Cardiac septum (tissue), 1 donor: ENCODE measurements around the gene LRRC49. TPM values are rescaled to one million over a fixed set of nuclear protein-coding genes. Genes with fewer than 3 reads are reported as not detected.
"Not testable (repeated sequence)": the region's sequence is repeated elsewhere in the genome, so short reads cannot be mapped to it uniquely, and the experiment has no call there.

Source experiments
- DNase-seq: peaks from one replicate; pipeline ENCODE4 v3.0.0-alpha.2; 2020; ENCODE audit warnings: low spot score
- intact Hi-C: fragments of 100-400 bp; cut with DNase I; formaldehyde crosslinking; loops from one replicate; pipeline ENCODE4 v1.14.0; 2022
- total RNA-seq: library from RNA; stranded (reverse); fragmentation: NEBNext Ultra II Directional; extraction: Animal tissue kit (Norgen Biotek cat#: 25700); gene quantifications from one replicate; pipeline ENCODE4 v1.2.1, GENCODE V29; 2021
- donor health status: DM: no; HTN: no; CAD: no.

LRRC49 gene
- total RNA-seq, 1 donor from 2014 or later = 83.2 TPM

GRCh38 chr15:70964058-70964457 is 71.4 kb downstream of the LRRC49 start:
- DNase-seq = no peak
- intact Hi-C loops = no loop called here

DNA sequence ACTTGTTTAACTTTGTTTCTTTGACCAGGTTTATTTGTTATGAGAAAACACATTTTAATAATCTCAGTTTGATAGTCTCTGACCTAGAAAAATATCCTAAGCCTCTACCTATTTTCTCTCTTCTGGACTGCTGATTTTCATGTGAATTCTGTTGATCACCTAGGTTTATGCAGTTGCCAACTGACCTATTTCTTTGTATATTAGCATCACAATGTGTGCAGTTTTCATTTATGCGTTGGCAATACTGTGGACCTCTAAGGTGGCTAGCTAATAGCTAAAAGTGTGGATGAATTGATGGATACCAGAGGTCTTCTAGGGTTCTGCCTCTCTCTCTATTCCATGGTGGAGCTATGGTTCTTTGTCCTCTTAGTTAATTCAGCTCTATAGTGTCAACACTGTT is 72.1 kb downstream of the LRRC49 start:
- intact Hi-C loops = no loop called here
- DNase-seq = no peak

DNA sequence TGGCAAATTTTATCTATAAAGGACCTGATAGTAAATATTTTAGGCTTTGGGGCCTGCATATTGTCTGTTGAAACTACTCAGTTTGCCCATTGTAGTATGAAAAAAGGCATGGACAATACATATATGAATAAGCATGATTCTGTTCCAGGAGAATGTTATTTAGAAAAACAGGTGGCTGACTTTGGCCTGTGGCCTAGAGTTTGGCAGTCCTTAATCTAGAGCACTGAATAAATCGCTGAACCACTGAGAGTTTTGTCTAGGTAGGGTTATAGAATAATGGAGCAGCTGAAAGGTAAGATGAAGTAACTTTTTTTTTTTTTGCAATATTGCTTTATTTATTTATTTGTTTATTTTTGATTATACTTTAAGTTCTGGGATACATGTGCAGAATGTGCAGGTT is 75.0 kb downstream of the LRRC49 start:
- DNase-seq = no peak
- intact Hi-C loops = no loop called here

GRCh38 chr15:70974004-70974832 is 81.6 kb downstream of the LRRC49 start:
- no peak for DNase-seq
- intact Hi-C loops = loop anchor here (10.0 kb wide), 1 partner anchor 131 kb away; no protein-coding TSS in a partner anchor

DNA sequence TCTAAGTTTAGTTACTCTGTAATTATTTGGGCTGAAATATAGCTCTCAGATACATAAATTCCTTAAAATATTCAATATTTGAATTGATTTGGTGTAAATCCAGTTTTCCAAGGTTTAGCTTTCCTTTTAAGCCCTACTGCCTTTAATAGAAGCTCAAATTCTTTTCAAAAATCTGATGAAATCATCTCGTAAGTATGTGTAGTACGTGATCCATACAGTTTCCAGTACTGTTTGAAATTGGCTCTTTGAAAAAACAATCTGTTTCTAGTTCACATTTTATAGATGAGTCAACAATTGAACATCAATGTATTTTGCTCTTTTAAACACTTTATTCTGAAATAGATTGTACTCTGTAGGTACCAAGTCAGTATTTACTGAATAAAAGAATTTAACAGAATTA is 84.2 kb downstream of the LRRC49 start:
- intact Hi-C loops = loop anchor here (10.0 kb wide), 1 partner anchor 128 kb away; no protein-coding TSS in a partner anchor
- DNase-seq = no peak

DNA sequence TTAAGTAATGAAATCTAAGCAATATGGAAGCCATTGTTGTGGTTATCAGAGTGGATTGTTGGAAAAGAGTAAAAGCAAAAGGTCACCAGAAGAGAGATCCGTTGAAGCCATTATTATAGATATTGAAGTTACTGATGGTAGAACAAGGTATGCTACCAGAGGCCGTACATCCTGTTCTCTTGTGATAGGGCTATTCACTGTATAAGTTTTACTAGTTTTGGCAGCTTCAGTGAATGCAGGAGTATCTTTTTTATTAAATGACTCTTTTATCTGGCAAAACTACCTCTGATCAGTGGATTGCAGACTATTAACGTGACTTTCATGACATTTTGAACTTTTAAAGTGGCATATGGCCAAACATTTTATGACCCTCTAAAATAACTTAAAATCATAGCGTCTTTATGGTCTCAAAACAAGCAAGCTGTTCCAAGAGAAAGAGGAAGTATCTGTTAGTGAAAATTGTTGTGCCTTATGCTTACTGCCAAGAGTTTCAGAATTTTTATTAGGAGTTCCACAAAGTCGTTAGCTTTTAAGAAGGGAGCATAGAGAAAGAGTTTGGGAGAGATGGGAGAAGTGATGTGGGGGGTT is 102.9 kb downstream of the LRRC49 start:
- intact Hi-C loops = no loop called here
- DNase-seq = no peak

DNA sequence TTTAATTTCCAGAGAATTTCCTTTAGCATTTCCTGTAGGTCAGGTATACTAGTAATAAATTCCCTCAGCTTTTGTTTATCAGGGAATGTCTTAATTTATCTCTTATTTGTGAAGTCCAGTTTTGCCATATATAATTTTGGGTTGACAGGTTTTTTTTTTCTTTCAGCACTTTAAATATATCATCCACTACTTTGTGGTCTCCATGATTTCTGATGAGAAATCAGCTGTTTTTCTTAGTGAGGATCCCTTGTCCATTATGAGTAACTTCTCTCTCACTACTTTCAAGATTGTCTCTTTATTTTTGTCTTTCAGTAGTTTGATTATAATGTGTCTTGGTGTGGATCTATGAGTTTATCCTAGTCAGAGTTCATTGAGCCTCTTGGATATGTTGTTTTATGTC is 105.7 kb downstream of the LRRC49 start:
- DNase-seq = no peak
- intact Hi-C loops = no loop called here

DNA sequence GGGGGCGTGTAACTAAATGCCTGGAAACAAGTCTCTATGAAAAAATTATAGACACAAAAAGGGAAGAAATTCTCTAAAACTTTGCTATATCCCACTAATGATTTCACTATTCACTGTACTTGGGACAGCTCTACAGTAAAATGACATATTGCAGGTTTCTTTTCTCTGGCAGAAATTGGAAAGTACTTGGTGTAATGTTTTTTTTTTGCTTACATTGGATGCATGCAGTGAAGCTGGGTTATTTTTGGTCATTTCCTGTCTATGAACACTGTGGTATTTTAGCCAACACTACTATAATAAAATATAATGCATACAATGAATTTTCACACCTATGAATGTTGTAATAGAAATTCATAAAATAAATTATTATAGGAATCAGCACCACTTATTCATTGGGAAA is 109.7 kb downstream of the LRRC49 start:
- no peak for DNase-seq
- intact Hi-C loops = loop anchor here (10.0 kb wide), 1 partner anchor 68 kb away; no protein-coding TSS in a partner anchor

GRCh38 chr15:71003319-71003718 is 110.7 kb downstream of the LRRC49 start:
- no peak for DNase-seq

DNA sequence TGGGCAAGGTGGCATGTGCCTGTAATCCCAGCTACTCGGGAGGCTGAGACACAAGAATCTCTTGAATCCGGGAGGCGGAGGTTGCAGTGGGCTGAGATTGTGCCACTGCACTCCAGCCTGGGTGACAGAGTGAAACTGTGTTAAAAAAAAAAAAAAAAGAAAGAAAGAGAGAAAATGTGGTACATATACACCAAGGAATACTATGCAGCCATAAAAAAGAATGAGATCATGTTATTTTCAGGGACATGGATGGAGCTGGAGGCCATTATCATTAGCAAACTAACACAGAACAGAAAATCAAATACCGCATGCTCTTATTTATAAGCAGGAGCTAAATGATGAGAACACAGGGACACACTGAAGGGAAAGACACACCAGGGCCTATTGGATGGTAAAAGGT is 111.9 kb downstream of the LRRC49 start:
- intact Hi-C loops = loop anchor here (2.0 to 10.0 kb wide), 2 partner anchors 70 to 436 kb away; no protein-coding TSS in a partner anchor

More at GRCh38 chr15:71003319-71003718, 110.7 kb downstream of the LRRC49 start:
- intact Hi-C loops = loop anchor here (10.0 kb wide), 1 partner anchor 69 kb away; no protein-coding TSS in a partner anchor

DNA sequence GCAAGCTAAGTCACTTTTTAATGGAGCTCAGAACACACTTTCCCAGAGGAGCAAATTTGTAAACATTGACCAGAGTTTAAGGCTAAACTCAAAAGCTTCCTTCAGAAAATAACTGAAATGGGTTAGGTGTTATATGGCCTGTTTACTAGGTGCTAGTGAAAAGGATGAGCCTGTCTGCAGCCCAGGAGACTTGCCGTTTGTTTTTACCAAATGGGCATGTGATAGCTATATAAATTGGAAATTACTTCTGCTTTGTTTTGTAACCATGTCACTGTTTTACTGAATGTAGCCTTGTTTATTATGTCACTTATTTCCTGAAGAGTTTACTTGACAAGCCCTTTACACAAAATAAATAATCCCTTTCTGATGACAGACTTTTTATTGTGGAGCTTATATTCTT is 113.3 kb downstream of the LRRC49 start:
- DNase-seq = no peak
- intact Hi-C loops = loop anchor here (2.0 to 10.0 kb wide), 3 partner anchors 71 to 435 kb away; partner anchors contain the start of genes LRRC49 and THAP10

More for the DNA sequence above, 111.9 kb downstream of the LRRC49 start:
- not testable (repeated sequence) for DNase-seq

GRCh38 chr15:71008250-71008870 is 115.7 kb downstream of the LRRC49 start:
- intact Hi-C loops = loop anchor here (5.0 to 10.0 kb wide), 2 partner anchors 74 to 116 kb away; partner anchors contain the start of genes LRRC49 and THAP10
- DNase-seq = no peak

- intact Hi-C loops = no loop called here
- DNase-seq = no peak
Measured at GRCh38 chr15:71010472-71010871, 117.8 kb downstream of the LRRC49 start.

- DNase-seq = no peak
- intact Hi-C loops = no loop called here
Measured at GRCh38 chr15:71010997-71011396, 118.4 kb downstream of the LRRC49 start.

DNA sequence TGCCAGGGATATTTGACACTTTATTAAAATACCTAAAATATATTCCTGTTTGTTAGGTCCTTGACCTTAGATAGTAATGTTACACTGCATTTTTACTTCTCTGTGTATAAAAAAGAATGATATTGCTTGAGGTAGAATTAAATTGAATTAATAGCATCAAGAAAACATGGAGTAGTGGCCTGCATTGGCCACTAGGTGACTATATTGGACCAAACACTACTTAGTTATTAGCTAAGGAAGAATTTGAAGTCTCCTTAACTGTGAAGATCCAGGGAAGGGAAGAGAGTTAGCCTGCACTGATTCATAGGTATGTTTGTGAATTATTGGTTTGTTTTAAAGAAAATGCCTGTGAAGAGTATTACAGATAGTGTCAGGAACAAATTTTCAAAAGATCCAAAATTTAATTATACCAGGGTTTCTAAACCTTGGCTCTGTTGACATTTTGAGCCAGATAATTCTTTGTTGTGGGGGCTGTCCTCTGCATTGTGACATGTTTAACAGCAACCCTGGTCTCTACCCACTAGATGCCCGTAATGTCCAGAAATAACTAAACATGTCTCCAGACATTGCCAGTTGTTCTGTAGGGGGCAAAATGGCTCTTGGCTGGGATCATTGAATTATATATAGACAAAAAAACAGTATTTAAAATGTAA is 119.0 kb downstream of the LRRC49 start:
- no peak for DNase-seq
- intact Hi-C loops = no loop called here

GRCh38 chr15:71013446-71013845 is 120.8 kb downstream of the LRRC49 start:
- DNase-seq = no peak
- intact Hi-C loops = no loop called here

GRCh38 chr15:71015342-71015741 is 122.7 kb downstream of the LRRC49 start:
- no peak for DNase-seq
- intact Hi-C loops = loop anchor here (5.0 kb wide), 1 partner anchor 92 kb away; no protein-coding TSS in a partner anchor

DNA sequence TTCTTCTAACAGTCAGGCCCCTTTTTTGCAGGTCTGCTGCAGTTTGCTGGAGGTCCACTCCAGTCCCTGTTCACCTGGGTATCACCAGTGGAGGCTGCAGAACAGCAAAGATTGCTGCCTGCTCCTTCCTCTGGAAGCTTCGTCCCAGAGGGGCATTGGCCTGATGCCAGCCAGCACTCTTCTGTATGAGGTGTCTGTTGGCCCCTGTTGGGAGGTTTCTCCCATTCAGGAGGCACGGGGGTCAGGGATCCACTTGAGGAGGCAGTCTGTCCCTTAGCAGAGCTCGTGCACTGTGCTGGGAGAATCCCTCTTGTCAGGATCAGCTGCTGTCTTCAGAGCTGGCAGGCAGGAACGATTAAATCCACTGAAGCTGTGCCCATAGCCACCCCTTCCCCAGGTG is 138.6 kb downstream of the LRRC49 start:
- DNase-seq, intact Hi-C loops: not testable (repeated sequence)

- DNase-seq, intact Hi-C loops: not testable (repeated sequence)
Measured at GRCh38 chr15:71035478-71035877, 142.9 kb downstream of the LRRC49 start.
